GM12878 (cell line): ENCODE data around the gene GDE1. TPM values are rescaled to one million over a fixed set of nuclear protein-coding genes. Genes with fewer than 3 reads are reported as not detected.
A peak's percentile ranks its signal among the peaks of the same experiment; 100 is the strongest.

Experiments
- ATAC-seq: fragments of 200-7000 bp; cut with Tn5 transposase; 3 replicates; pipeline ENCODE4 v1.9.1; 2020; ENCODE audit warnings: mild to moderate bottlenecking, moderate library complexity
- BruUV-seq: library from RNA; stranded (reverse); fragments of 400-500 nt; replicated peaks from 2 replicates; lab custom pipeline; 2021; lab: Mats Ljungman, UMichigan
- CTCF ChIA-PET: fragments of 300-600 bp; sonication (Branson Sonifier 250); formaldehyde crosslinking; extraction: SDS; loops from one replicate; lab custom pipeline; 2021; ENCODE audit warnings: inconsistent platforms; lab: Yijun Ruan, JAX
- POLR2A ChIA-PET: fragments of 350-600 bp; formaldehyde crosslinking; extraction: SDS; loops from one replicate; lab custom pipeline; 2021; ENCODE audit warnings: inconsistent platforms; lab: Charles Lee
- RAD21 ChIA-PET: fragments of 300-600 bp; sonication (Branson Sonifier 250); formaldehyde crosslinking; loops from one replicate; lab custom pipeline; 2023; ENCODE audit warnings: antibody characterized with exemption; ENCODE audit not compliant: unreplicated experiment; lab: Charles Lee
- SMC1A ChIA-PET: fragments of 300-600 bp; sonication (Branson Sonifier 250); formaldehyde crosslinking; loops from one replicate; lab custom pipeline; 2023; ENCODE audit not compliant: unreplicated experiment, uncharacterized antibody; lab: Charles Lee
- DNase-seq: peaks from one replicate; pipeline ENCODE4 v3.0.0-alpha.2; 2011; ENCODE audit warnings: low read depth, low spot score
- FAIRE-seq: peaks from 3 replicates; lab custom pipeline; 2011; peaks lifted over from hg19 to GRCh38; lab: Jason Lieb, UNC
- H2AFZ ChIP-seq: 2 replicates; pipeline ENCODE4 v1.6.0; 2011; ENCODE audit warnings: low read depth, low read length, control low read depth; ENCODE audit not compliant: control insufficient read depth
- H3K27ac ChIP-seq: 2 replicates; pipeline ENCODE4 v1.5.1; 2011; ENCODE audit warnings: control low read depth; ENCODE audit not compliant: control insufficient read depth, insufficient read depth
- H3K27me3 ChIP-seq, 2 experiments: replicated peaks in 1 of 2; 2 replicates each; pipeline versions ENCODE4 v1.6.0 to v1.6.1; 2011; ENCODE audit warnings: low read length in 1 of 2; ENCODE audit not compliant: control insufficient read depth in 2 of 2, insufficient read depth in 2 of 2
- H3K36me3 ChIP-seq, 2 experiments: 2 replicates each; pipeline ENCODE4 v1.5.1; 2011; ENCODE audit warnings: low read length in 1 of 2; ENCODE audit not compliant: control insufficient read depth in 2 of 2, insufficient read depth in 2 of 2
- H3K4me1 ChIP-seq: 2 replicates; pipeline ENCODE4 v1.6.1; 2011; ENCODE audit warnings: mild to moderate bottlenecking, low read length, moderate library complexity, mixed read lengths; ENCODE audit not compliant: control insufficient read depth, insufficient read depth
- H3K4me2 ChIP-seq: 2 replicates; pipeline ENCODE4 v1.6.0; 2011; ENCODE audit warnings: control low read depth; ENCODE audit not compliant: control insufficient read depth, insufficient read depth
- H3K4me3 ChIP-seq: fragments of 200-600 bp; sonication (generic); 2 replicates; pipeline ENCODE4 v1.5.1; 2016
- H3K79me2 ChIP-seq: 2 replicates; pipeline ENCODE4 v1.6.0; 2011; ENCODE audit warnings: low read length; ENCODE audit not compliant: control insufficient read depth, insufficient read depth
- H3K9ac ChIP-seq: 2 replicates; pipeline ENCODE4 v1.8.0; 2011; ENCODE audit warnings: low read length, control low read depth, mixed read lengths; ENCODE audit not compliant: control insufficient read depth, insufficient read depth
- H3K9me3 ChIP-seq: replicated peaks from 3 replicates; pipeline ENCODE4 v1.5.1; 2011; ENCODE audit warnings: mild to moderate bottlenecking, low read length; ENCODE audit not compliant: control insufficient read depth, insufficient read depth
- H4K20me1 ChIP-seq: 2 replicates; pipeline ENCODE4 v1.6.0; 2011; ENCODE audit not compliant: control insufficient read depth, insufficient read depth
- BMI1 ChIP-seq: fragments of 450-650 bp; IDR thresholded peaks from 2 replicates; pipeline ENCODE4 v1.6.1; 2016; ENCODE audit warnings: mild to moderate bottlenecking, moderate library complexity, borderline replicate concordance
- CHD1 ChIP-seq: IDR thresholded peaks from 2 replicates; pipeline ENCODE4 v1.6.1; 2012; ENCODE audit warnings: low read depth, low read length, improper control_type of control experiment
- EGR1 ChIP-seq, 2 experiments: IDR thresholded peaks; 1 replicate in 1 of 2; 2 replicates in 1 of 2; pipeline ENCODE4 v1.6.1; 2011 to 2012; ENCODE audit warnings: low read depth in 2 of 2, low read length in 2 of 2, borderline replicate concordance in 1 of 2, mild to moderate bottlenecking in 1 of 2, moderate library complexity in 1 of 2
- EP300 ChIP-seq, 2 experiments: fragments of 150-350 bp in 1 of 2; IDR thresholded peaks; 2 replicates each; pipeline ENCODE4 v1.6.1; 2011 to 2012; ENCODE audit warnings: low read depth in 2 of 2, low read length in 2 of 2, borderline replicate concordance in 1 of 2, improper control_type of control experiment in 1 of 2, inconsistent platforms in 1 of 2; ENCODE audit not compliant: control insufficient read depth in 1 of 2
- FOXM1 ChIP-seq: IDR thresholded peaks from 2 replicates; pipeline ENCODE4 v1.6.1; 2012; ENCODE audit warnings: low read depth, mild to moderate bottlenecking, inconsistent platforms, low read length, moderate library complexity
- JUND ChIP-seq: IDR thresholded peaks from 2 replicates; pipeline ENCODE4 v1.6.1; 2012; ENCODE audit warnings: low read depth, mild to moderate bottlenecking, low read length, improper control_type of control experiment, moderate library complexity
- KDM1A ChIP-seq: fragments of 200-600 bp; sonication (generic); IDR thresholded peaks from 2 replicates; pipeline ENCODE4 v1.6.1; 2016; ENCODE audit warnings: borderline replicate concordance
- LARP7 ChIP-seq: fragments of 450-650 bp; IDR thresholded peaks from 2 replicates; pipeline ENCODE4 v1.6.1; 2017; ENCODE audit warnings: mild to moderate bottlenecking
- NR2C1 ChIP-seq: fragments of 450-650 bp; IDR thresholded peaks from 2 replicates; pipeline ENCODE4 v1.6.1; 2017; ENCODE audit warnings: antibody characterized with exemption, mild to moderate bottlenecking, moderate library complexity
- NRF1 ChIP-seq: conservative IDR thresholded peaks from 2 replicates; pipeline ENCODE4 v1.6.1; 2011; ENCODE audit warnings: mild to moderate bottlenecking, low read depth, low read length, improper control_type of control experiment
- RAD51 ChIP-seq: fragments of 450-650 bp; IDR thresholded peaks from 2 replicates; pipeline ENCODE4 v1.6.1; 2016; ENCODE audit warnings: moderate library complexity, mild to moderate bottlenecking, inconsistent platforms
- WGBS: methylation state at CpG from one replicate; pipeline ENCODE4 v1.1.6; 2016; ENCODE audit warnings: low lambda C conversion rate; ENCODE audit not compliant: insufficient replicate concordance, insufficient coverage; ENCODE audit errors: missing lambda C conversion rate; 5-methylcytosine and 5-hydroxymethylcytosine counted together
- in situ Hi-C: fragments of 300-500 bp; cut with MboI; formaldehyde crosslinking; loops from 9 replicates; pipeline ENCODE4 v1.14.3; 2018; ENCODE audit warnings: mixed read lengths
- intact Hi-C: fragments of 100-400 bp; cut with micrococcal nuclease; formaldehyde crosslinking; loops from one replicate; pipeline ENCODE4 v1.14.2; 2022; ENCODE audit not compliant: unreplicated experiment
- polyA plus RNA-seq, 11 experiments: library from polyadenylated mRNA; depleted of rRNA in 4 of 11; unstranded in 6 of 11; stranded (reverse) in 5 of 11; fragments of >200 nt; fragmentation: Nextera tagmentation in 4 of 11; fragmentation: Illumina TruSeq in 1 of 11; extraction: Ambion mirVana in 4 of 11; extraction: Trizol in 1 of 11; gene quantifications; 1 replicate in 1 of 11; 2 replicates in 10 of 11; pipeline versions ENCODE4 v1.2.1 to v1.2.3, GENCODE V29; 2011 to 2016; ENCODE audit warnings: inconsistent platforms in 2 of 11, missing spikeins in 2 of 11, low read depth in 1 of 11
- total RNA-seq, 4 experiments: library from RNA; depleted of rRNA in 3 of 4; stranded (reverse); fragments of >200 nt in 3 of 4; fragmentation: Illumina TruSeq in 1 of 4; extraction: Trizol in 1 of 4; gene quantifications; 2 replicates each; pipeline versions ENCODE4 v1.2.1 to v1.2.3, GENCODE V29; 2013 to 2021
- TF ChIP-seq, protein P1 (sequence below): fragments of 450-650 bp; conservative IDR thresholded peaks from 2 replicates; pipeline ENCODE4 v1.6.1; 2017; ENCODE audit warnings: mild to moderate bottlenecking, moderate library complexity
- TF ChIP-seq, protein P2 (sequence below): fragments of 450-650 bp; IDR thresholded peaks from 2 replicates; pipeline ENCODE4 v1.6.1; 2017; ENCODE audit warnings: mild to moderate bottlenecking, low read depth, inconsistent platforms; ENCODE audit not compliant: poor library complexity, severe bottlenecking
- TF ChIP-seq, protein P3 (sequence below): fragments of 450-650 bp; formaldehyde crosslinking; IDR thresholded peaks from 2 replicates; pipeline ENCODE4 v1.5.0; 2022; ENCODE audit warnings: mild to moderate bottlenecking, missing genetic modification characterization

Gene GDE1
- total and polyA plus RNA-seq, 10 of the 15 experiments (the other 5 are each of a cell fraction or from before 2014, with no cell fraction given), result 14.8 to 31.8 (median 21.0) TPM

DNA sequence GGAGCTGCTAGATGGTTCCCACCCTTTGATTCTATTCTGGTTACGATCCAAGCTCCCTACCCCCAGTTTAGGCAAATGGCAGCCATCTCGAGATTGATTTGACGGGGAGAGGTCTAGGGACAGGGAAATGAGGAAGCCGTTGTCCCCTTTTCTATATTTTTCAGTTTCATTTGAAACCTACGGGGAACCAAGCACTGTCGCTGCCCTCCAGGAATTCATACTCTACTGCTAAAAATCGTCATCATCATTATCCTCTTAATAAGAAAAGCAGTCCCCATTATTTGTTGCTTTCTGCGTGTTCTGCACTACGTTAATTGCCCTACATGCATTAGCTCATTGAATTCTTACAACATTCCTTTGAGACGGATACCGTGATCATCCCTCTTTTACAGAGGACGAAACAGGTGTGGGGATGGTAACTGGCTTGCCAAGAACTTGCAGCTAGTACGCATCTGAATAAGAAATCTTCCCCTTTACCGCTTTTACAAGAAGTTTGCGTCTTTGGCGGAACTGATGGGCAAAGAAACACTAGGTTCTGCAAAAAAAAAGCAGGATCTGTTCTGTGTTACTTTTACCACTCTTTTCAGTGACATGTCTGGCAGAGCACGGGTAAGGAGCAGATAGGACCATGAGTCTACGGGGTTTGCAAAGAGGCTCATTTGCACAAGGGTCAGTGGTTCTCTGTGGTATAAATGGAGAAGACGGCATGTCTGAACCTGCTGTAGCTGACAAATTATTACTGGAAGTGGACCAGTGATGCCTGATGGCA lies 2.9 kb upstream of the GDE1 start:
- BruUV-seq, result no TSS peak
- no peak for FAIRE-seq
- TF ChIP-seq LARP7 (no peak), KDM1A (no peak), CHD1 (0 out of 2 replicates have a peak, but pooled peaks have one; percentile 55), FOXM1 (no peak), NRF1 (no peak), RAD51 (no peak), EGR1 (IDR thresholded peaks at IDR 0.05; ENCODE audit: borderline replicate concordance in 1 of 2, low read depth in 2 of 2, low read length in 2 of 2) (no peak), EP300 (IDR thresholded peaks at IDR 0.05; ENCODE audit: borderline replicate concordance in 1 of 2, control insufficient read depth in 1 of 2, low read depth in 2 of 2, low read length in 2 of 2) (no peak), NR2C1 (no peak), JUND (no peak), BMI1 (no peak)
- TF ChIP-seq, protein P1, sequence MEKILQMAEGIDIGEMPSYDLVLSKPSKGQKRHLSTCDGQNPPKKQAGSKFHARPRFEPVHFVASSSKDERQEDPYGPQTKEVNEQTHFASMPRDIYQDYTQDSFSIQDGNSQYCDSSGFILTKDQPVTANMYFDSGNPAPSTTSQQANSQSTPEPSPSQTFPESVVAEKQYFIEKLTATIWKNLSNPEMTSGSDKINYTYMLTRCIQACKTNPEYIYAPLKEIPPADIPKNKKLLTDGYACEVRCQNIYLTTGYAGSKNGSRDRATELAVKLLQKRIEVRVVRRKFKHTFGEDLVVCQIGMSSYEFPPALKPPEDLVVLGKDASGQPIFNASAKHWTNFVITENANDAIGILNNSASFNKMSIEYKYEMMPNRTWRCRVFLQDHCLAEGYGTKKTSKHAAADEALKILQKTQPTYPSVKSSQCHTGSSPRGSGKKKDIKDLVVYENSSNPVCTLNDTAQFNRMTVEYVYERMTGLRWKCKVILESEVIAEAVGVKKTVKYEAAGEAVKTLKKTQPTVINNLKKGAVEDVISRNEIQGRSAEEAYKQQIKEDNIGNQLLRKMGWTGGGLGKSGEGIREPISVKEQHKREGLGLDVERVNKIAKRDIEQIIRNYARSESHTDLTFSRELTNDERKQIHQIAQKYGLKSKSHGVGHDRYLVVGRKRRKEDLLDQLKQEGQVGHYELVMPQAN, result no peak; the same call in 1 of the 2 replicates
- TF ChIP-seq, protein P2, sequence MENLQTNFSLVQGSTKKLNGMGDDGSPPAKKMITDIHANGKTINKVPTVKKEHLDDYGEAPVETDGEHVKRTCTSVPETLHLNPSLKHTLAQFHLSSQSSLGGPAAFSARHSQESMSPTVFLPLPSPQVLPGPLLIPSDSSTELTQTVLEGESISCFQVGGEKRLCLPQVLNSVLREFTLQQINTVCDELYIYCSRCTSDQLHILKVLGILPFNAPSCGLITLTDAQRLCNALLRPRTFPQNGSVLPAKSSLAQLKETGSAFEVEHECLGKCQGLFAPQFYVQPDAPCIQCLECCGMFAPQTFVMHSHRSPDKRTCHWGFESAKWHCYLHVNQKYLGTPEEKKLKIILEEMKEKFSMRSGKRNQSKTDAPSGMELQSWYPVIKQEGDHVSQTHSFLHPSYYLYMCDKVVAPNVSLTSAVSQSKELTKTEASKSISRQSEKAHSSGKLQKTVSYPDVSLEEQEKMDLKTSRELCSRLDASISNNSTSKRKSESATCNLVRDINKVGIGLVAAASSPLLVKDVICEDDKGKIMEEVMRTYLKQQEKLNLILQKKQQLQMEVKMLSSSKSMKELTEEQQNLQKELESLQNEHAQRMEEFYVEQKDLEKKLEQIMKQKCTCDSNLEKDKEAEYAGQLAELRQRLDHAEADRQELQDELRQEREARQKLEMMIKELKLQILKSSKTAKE, result peak; percentile 49
- TF ChIP-seq, protein P3, sequence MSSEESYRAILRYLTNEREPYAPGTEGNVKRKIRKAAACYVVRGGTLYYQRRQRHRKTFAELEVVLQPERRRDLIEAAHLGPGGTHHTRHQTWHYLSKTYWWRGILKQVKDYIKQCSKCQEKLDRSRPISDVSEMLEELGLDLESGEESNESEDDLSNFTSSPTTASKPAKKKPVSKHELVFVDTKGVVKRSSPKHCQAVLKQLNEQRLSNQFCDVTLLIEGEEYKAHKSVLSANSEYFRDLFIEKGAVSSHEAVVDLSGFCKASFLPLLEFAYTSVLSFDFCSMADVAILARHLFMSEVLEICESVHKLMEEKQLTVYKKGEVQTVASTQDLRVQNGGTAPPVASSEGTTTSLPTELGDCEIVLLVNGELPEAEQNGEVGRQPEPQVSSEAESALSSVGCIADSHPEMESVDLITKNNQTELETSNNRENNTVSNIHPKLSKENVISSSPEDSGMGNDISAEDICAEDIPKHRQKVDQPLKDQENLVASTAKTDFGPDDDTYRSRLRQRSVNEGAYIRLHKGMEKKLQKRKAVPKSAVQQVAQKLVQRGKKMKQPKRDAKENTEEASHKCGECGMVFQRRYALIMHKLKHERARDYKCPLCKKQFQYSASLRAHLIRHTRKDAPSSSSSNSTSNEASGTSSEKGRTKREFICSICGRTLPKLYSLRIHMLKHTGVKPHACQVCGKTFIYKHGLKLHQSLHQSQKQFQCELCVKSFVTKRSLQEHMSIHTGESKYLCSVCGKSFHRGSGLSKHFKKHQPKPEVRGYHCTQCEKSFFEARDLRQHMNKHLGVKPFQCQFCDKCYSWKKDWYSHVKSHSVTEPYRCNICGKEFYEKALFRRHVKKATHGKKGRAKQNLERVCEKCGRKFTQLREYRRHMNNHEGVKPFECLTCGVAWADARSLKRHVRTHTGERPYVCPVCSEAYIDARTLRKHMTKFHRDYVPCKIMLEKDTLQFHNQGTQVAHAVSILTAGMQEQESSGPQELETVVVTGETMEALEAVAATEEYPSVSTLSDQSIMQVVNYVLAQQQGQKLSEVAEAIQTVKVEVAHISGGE (CRISPR knock-in tag), result no peak

More for the DNA sequence above, 2.9 kb upstream of the GDE1 start:
- peak overlapping the region; percentile 72 for H3K27ac ChIP-seq
- in situ Hi-C loops, result loop anchor here (10.0 kb wide), 1 partner anchor 730 kb away; the partner anchor contains the start of gene RPS15A
- WGBS, result 2% methylated on average over 19 of the region's 19 CpGs
- peak overlapping the region; percentile 89 for H2AFZ ChIP-seq
- ChIA-PET POLR2A (interaction anchor here (1.5 to 2.6 kb wide), 2 partner anchors 28 to 30 kb away, joined by 5 to 23 read pairs; partner anchors contain the start of gene VPS35L), SMC1A (interaction anchor here (0.6 to 4.5 kb wide), 8 partner anchors 10 to 147 kb away, joined by 3 to 19 read pairs (median 3); partner anchors contain the start of gene VPS35L), RAD21 (interaction anchor here (0.6 to 2.5 kb wide), 5 partner anchors 9 to 362 kb away, joined by 3 to 24 read pairs (median 4); partner anchors contain the start of gene VPS35L), CTCF (interaction anchor here (0.9 to 5.2 kb wide), 3 partner anchors 16 to 30 kb away, joined by 3 to 56 read pairs (median 20); partner anchors contain the start of gene VPS35L)
- no peaks in the 10 kb centered on the region for H3K27me3 ChIP-seq
- H4K20me1 ChIP-seq, result no peaks in the 10 kb centered on the region
- peak overlapping the region; percentile 69 for H3K4me3 ChIP-seq
- H3K4me2 ChIP-seq, result peak overlapping the region; percentile 84
- peaks cover 56% of the 10 kb centered on the region for H3K79me2 ChIP-seq
- peak; percentile 33 for ATAC-seq
- no peaks in the 10 kb centered on the region for H3K9me3 ChIP-seq
- H3K36me3 ChIP-seq, result no peaks in the 10 kb centered on the region; a peak in 2 of 4 replicates
- intact Hi-C loops, result loop anchor here (2.0 to 5.0 kb wide), 2 partner anchors 30 to 457 kb away; partner anchors contain the start of genes COQ7 and VPS35L
- H3K4me1 ChIP-seq, result peaks cover 11% of the 10 kb centered on the region
- peak; percentile 45 for DNase-seq
- peak overlapping the region; percentile 57 for H3K9ac ChIP-seq
